Stimulated activated CD4-positive, alpha-beta T cell treated with anti-CD3 and anti-CD28 coated beads, TNF-alpha, amount 100 ng/mL, for 24 hours (primary cell): ENCODE data around the gene C2.
"Not testable (repeated sequence)": the region's sequence is repeated elsewhere in the genome, so short reads cannot be mapped to it uniquely, and the experiment has no call there.

Experiments
- DNase-seq, 3 experiments: peaks; one replicate each; pipeline ENCODE4 v3.0.0-alpha.2; 2020; ENCODE audit warnings: low read depth in 3 of 3

Gene C2

GRCh38 chr6:31956796-31957195, 29.3 kb downstream of the C2 start:
- no peak for DNase-seq

DNA sequence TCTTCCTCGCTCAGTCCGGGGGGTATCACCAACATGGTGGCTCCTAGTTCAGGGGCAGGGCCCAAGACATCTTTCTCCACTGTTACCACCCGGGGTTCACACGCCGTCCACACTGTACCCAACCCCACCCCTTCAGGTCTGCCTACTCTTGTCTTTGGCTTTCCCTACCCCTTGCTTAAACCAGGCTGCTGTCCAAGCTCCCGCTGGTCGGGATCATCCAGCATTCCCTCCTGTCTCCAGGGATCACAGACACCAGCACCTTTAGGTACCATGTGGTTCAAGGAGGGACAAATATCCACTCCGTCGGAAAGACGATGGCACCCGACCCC, 30.9 kb downstream of the C2 start:
- no peak for DNase-seq

DNA sequence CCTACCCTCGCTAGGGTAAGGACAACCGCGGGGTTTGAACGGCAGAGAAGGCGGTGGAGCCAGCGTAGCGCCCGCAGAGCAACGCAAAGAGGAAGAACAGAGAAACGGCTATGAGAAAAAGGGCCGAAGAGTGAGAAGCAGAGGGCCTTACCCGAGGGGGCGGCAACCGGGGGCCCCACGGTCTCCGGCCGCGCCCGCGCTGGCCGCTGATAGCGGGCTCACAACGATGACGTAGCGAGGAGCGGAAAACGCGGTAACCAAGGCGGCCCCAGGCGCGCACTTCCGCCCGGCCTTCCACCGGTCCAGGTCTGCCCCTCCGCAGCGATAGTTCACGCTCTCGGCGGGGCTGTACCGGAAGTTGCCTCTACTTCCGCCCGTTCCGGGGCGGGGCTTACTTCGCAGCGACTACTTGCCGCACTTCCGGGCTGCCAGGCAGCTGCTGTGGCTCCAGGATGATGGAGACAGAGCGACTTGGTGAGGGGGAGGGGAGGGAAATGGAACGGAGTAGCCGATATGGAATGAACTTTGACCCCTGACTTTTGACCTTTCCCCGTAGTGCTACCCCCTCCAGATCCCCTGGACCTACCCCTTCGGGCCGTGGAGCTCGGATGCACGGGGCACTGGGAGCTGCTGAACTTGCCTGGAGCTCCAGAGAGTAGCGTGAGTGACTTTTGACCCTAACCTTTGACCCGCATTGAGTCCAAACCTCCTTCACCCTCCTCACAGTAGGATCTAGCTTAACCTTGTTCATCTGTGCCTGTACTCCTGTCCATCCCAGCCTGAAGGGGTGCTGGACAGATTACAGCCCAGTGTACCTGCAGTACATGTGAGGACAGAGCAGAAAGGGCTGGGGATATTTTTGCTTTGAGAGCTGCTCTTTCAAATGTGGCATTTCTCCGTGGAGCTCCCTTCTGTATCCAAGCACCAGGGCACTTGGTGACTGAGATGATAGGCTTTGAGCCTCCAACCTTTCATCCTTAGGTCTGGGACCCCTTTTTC, 31.5 kb downstream of the C2 start, which contains the start of the genes NELFE and SKIC2:
NELFE (minus strand) TSS at position 231 of the 999 bp plus-strand sequence. CDS start 525 bp downstream, outside the sequence.
SKIC2 (plus strand) TSS at position 435 of the 999 bp plus-strand sequence; CDS start at position 453, 18 bp downstream.
- DNase-seq: peak; percentile 96 to 99 (median 97)

- no peak for DNase-seq
Observed at GRCh38 chr6:31961616-31962015, 34.1 kb downstream of the C2 start.

- no peak for DNase-seq
Observed at GRCh38 chr6:31963921-31964320, 36.4 kb downstream of the C2 start.

DNA sequence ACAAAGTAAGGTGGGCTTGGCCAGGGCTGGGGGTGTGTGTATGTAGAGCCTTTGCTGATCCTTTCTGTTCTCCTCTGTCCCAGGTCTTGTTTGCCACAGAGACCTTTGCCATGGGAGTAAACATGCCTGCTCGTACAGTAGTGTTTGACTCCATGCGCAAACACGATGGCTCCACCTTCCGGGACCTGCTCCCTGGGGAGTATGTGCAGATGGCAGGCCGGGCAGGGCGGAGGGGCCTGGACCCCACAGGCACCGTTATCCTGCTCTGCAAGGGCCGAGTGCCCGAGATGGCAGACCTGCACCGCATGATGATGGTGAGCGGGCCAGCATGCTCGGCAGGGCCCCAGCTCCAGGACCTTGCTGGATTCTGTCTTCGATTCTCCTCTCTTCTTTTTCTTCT, 38.2 kb downstream of the C2 start:
- no peak for DNase-seq

DNA sequence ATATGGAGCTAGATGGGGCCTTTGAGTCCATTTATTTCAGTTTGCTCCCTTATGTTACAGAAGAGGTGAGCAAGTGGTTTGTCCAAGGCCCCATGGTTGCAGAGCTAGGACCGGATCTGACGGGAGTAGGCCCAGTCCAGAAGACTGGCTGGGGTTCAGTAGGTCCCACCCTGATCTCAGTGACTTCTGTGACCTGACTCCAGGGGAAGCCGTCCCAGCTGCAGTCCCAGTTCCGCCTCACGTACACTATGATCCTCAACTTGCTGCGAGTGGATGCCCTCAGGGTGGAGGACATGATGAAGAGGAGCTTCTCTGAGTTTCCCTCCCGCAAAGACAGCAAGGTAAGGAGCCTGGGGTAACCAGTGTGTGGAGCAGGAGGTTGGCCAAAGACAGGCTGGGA, 39.0 kb downstream of the C2 start:
- no peak for DNase-seq

- no peak for DNase-seq
Observed at GRCh38 chr6:31966997-31967925, 39.7 kb downstream of the C2 start.

- DNase-seq: no peak
Observed at GRCh38 chr6:31967926-31968320, 40.4 kb downstream of the C2 start.

- DNase-seq: no peak
Observed at GRCh38 chr6:31968326-31968725, 40.8 kb downstream of the C2 start.

GRCh38 chr6:31968791-31969711, 41.5 kb downstream of the C2 start:
- no peak for DNase-seq

- no peak for DNase-seq
Observed at GRCh38 chr6:31969712-31970603, 42.4 kb downstream of the C2 start.

- DNase-seq: no peak
Observed at GRCh38 chr6:31970604-31971271, 43.2 kb downstream of the C2 start.

- no peak for DNase-seq
Observed at GRCh38 chr6:31971279-31971992, 43.9 kb downstream of the C2 start.

DNA sequence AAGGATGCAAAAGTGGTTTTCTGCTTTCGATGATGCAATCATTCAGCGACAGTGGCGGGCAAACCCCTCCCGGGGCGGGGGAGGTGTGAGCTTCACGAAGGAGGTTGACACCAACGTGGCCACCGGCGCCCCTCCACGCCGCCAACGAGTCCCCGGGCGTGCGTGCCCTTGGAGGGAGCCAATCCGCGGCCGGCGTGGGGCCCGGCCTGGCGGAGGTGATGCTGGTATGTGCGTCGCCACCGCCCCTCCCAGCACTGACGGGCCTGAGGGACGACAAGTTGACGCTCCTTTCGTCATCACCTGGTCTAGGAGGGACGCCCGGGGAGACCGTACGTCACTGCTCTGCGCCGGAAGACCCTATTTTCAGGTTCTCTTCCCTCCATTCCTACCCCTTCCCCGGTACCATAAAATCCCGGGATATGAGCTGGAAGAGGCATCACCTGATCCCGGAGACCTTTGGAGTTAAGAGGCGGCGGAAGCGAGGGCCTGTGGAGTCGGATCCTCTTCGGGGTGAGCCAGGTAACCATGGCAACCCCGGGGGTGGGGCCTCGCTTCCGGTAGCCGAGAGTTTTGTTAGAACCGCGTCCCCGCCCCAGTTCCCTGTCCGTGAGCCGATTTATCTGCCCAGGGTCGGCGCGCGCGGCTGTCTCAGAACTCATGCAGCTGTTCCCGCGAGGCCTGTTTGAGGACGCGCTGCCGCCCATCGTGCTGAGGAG, 44.6 kb downstream of the C2 start, which contains the start of gene DXO:
DXO (minus strand) TSS at position 146 of the 716 bp plus-strand sequence. CDS start 463 bp downstream, outside the sequence.
- peak; percentile 96 to 98 (median 96) for DNase-seq

GRCh38 chr6:31972709-31973350, 45.3 kb downstream of the C2 start:
- no peak for DNase-seq

- not testable (repeated sequence) for DNase-seq
Observed at GRCh38 chr6:31976065-31976464, 48.5 kb downstream of the C2 start.
